ENCODE results near the gene GPR39. TPM values are rescaled to one million over a fixed set of nuclear protein-coding genes. Genes with fewer than 3 reads are reported as not detected.

The GPR39 gene
- total RNA-seq, 4 donors from 2014 or later, result 2.8 to 9.7 (median 5.4) TPM

DNA sequence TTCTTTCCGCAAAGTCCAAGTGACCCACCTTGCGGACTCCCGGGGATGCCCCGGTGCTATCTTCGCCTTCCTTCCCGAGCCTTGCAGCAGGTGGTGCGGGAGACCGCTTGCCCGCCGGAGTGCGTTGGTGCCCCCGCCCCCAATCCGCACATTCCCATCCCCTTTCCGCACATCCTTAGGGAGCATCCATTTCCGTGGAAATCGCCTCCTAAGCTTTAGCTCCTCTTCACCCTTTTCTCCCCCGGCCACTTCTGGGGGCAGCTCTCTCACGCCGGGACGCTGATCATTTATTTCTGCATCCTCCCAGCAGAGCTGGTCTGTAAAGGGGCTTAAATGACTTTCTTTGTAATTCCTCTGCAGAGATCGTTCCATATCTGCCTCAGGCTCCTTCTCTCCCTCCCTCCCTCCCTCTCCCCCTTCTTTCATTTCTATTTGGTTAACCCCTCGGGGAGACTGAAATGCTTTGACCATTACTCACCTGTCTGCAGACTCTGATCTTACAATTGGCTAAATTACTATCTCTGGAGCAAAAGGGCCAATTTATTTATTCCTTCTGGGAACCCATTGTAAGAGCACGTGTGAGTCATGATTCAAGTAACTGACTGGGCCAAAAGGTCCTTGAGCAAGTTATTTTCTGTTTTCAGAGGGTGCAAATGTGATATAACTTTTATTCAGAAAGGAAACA is 254.7 kb downstream of the GPR39 start:
- Histone ChIP-seq H3K27ac (no peak overlapping the region), H3K4me1 (peaks cover 19 to 31% of the 10 kb centered on the region in 2 donors), H3K27me3 (peaks cover 11% of the 10 kb centered on the region), H3K9me3 (no peaks in the 10 kb centered on the region), H3K36me3 (no peaks in the 10 kb centered on the region), H3K4me3 (replicated peaks in 1 of 3) (no peak overlapping the region)
- 22 to 29% methylated on average over 23 of the region's 23 CpGs for WGBS, 2 donors
- no peak for TF ChIP-seq POLR2A (IDR thresholded peaks at IDR 0.05)
- no peak for TF ChIP-seq CTCF (IDR thresholded peaks at IDR 0.05)
- DNase-seq, result no peak
- intact Hi-C loops (cut with DNase I), result no loop called here

GRCh38 chr2:132676999-132677398 is 260.4 kb downstream of the GPR39 start:
- no peaks in the 10 kb centered on the region for H3K36me3 ChIP-seq

DNA sequence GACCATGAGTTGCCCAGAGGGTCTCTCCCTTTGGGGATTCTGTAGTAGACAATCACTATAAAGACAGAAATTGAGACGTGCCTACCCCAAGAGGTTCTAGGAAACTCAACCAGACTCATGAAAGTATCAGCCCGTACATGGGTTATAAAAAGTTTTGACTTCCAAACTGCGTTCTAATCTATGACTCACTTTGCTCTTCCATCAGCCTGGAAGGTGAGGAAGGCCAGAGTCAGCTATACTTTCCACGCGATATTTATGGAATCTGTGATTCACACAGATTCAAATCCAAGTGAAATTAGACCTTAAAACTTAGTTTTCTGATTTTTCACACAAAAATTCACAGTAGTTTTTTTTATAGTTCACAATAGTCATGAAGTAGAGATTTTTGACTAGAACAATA is 261.1 kb downstream of the GPR39 start:
- no peaks in the 10 kb centered on the region for H3K4me1 ChIP-seq
- H3K4me3 ChIP-seq (replicated peaks in 1 of 3), result no peak overlapping the region
- DNase-seq, result no peak
- 88 to 96% methylated on average over 5 of the region's 5 CpGs for WGBS, 2 donors
- H3K9me3 ChIP-seq, result no peaks in the 10 kb centered on the region
- TF ChIP-seq POLR2A (IDR thresholded peaks at IDR 0.05), result no peak
- no peak for TF ChIP-seq CTCF (IDR thresholded peaks at IDR 0.05)
- no peaks in the 10 kb centered on the region for H3K36me3 ChIP-seq
- H3K27ac ChIP-seq, result no peak overlapping the region
- intact Hi-C loops (cut with DNase I), result no loop called here
- no peaks in the 10 kb centered on the region for H3K27me3 ChIP-seq

More at GRCh38 chr2:132676999-132677398, 260.4 kb downstream of the GPR39 start:
- no peak for TF ChIP-seq CTCF (IDR thresholded peaks at IDR 0.05)
- TF ChIP-seq POLR2A (IDR thresholded peaks at IDR 0.05), result no peak
- Histone ChIP-seq H3K27me3 (no peaks in the 10 kb centered on the region), H3K27ac (no peak overlapping the region), H3K9me3 (no peaks in the 10 kb centered on the region), H3K4me3 (replicated peaks in 1 of 3) (no peak overlapping the region), H3K4me1 (no peaks in the 10 kb centered on the region)
- intact Hi-C loops (cut with DNase I), result no loop called here
- DNase-seq, result no peak
- WGBS, 2 donors, result 82 to 89% methylated on average over 2 of the region's 2 CpGs

- Histone ChIP-seq H3K9me3 (no peaks in the 10 kb centered on the region), H3K4me3 (replicated peaks in 1 of 3) (no peak overlapping the region), H3K4me1 (no peaks in the 10 kb centered on the region), H3K36me3 (no peaks in the 10 kb centered on the region), H3K27ac (no peak overlapping the region), H3K27me3 (no peaks in the 10 kb centered on the region)
- DNase-seq, result no peak
- WGBS, 2 donors, result 91 to 94% methylated on average over 2 of the region's 2 CpGs
- TF ChIP-seq POLR2A (IDR thresholded peaks at IDR 0.05) (no peak), CTCF (IDR thresholded peaks at IDR 0.05) (no peak)
- intact Hi-C loops (cut with DNase I), result no loop called here
Observed at GRCh38 chr2:132678483-132678882, 261.9 kb downstream of the GPR39 start.

- Histone ChIP-seq H3K4me3 (replicated peaks in 1 of 3) (no peak overlapping the region), H3K36me3 (no peaks in the 10 kb centered on the region), H3K4me1 (no peaks in the 10 kb centered on the region), H3K9me3 (no peaks in the 10 kb centered on the region), H3K27me3 (no peaks in the 10 kb centered on the region), H3K27ac (no peak overlapping the region)
- intact Hi-C loops (cut with DNase I), result no loop called here
- 78 to 83% methylated on average over 3 of the region's 3 CpGs for WGBS, 2 donors
- DNase-seq, result no peak
- TF ChIP-seq POLR2A (IDR thresholded peaks at IDR 0.05), result no peak
- TF ChIP-seq CTCF (IDR thresholded peaks at IDR 0.05), result no peak
Observed at GRCh38 chr2:132680544-132680943, 263.9 kb downstream of the GPR39 start.

Measured in thyroid gland (tissue), 4 donors.